ENCODE data around the gene WDR27.
"Not testable (repeated sequence)": the region's sequence is repeated elsewhere in the genome, so short reads cannot be mapped to it uniquely, and the experiment has no call there.

The WDR27 gene

DNA sequence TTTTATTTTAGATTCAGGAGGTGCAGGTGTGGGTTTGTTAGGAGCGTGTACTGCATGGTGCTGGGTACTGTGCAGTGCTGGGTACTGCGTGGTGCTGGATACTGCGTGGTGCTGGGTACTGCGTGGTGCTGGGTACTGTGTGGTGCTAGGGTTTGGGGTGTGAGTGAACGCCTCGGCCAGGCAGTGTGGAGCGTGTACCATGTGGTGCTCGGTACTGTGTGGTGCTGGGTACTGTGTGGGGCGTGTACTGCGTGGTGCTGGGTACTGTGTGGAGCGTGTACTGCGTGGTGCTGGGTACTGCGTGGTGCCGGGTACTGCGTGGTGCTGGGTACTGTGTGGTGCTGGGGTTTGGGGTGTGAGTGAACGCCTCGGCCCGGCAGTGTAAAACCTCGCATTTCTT lies 62.9 kb downstream of the WDR27 start:
- DNase-seq: no peak

- no peak for DNase-seq
Observed at GRCh38 chr6:169638388-169638787, 63.4 kb downstream of the WDR27 start.

DNA sequence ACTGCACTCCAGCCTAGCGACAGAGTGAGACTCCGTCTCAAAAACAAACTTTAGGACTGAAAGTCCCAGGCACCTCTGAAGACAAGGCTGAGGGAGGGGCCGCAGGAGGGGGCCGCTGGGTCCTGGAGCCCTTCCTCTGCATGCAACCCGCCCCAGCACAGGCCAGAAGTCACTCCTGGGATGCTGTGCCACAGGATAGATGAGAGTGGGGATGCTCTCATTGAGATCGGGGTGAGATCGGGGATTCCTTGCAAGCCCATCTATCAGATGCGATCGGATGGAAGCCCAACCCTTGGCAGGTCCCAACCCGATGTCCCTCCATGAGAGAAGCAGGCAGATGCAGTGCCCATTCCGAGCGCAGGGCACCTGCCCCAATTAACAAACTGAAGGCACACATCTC lies 66.5 kb downstream of the WDR27 start:
- DNase-seq: no peak

- no peak for DNase-seq
Observed at GRCh38 chr6:169632841-169633240, 69.0 kb downstream of the WDR27 start.

- DNase-seq: no peak
Observed at GRCh38 chr6:169629256-169629655, 72.6 kb downstream of the WDR27 start.

DNA sequence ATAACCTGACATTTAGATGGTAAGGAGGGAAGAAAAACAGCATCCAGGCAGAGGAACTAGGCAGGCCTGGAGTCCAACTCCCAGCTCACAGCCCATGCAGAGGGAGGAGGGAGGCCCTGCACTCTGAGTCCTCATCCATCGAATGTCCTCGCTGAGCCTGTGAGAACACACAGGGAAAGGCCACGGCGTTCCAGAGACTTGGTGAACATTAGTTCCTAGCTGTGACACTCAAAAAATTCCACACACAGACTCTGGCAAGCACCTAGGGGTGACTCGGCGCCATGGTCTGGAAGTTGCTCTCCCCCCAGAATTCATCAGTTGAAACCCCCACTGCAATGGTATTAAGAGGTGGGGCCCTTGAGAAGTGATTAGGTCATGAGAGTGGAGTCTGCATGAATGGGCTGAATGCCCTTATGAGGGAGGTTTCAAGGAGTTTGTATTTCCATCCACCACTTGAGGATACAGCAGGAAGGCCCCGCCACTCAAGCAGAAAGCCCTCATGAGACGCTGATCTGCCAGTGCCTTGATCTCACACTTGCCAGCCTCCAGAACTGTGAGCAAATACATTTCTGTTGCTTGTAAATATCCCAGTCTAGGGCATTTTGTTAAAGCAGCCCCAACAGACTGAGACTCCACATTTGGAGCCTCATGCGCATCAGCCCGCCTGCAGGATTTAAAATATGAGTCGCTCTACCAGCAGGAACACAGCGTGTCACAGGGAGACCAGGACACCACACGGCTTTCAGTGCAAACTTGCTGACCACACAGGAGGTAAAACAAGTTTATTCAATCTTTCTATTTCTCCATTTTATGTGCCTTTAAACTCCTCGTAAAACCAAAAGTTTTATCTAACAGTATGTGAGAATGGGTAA lies 73.9 kb downstream of the WDR27 start:
- DNase-seq: no peak

DNA sequence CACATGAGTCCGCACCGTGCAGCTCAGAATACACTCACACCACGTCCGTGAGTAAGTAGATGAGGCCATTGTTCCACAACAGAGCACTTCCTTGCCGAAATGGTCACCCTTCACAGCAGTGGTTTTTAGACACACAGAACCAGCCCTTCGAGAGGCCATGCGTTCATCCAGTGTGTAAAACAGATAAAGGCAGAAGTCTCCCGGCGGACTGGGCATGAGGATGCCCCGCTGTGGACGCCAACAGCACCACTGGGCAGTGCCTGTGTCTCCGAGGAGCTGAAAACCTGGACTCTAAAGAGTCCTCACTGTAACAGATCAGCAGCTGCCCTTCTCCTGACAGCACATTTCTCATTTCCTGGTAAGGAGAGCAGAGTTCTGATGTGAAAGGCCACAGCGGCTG lies 75.2 kb downstream of the WDR27 start:
- no peak for DNase-seq

DNA sequence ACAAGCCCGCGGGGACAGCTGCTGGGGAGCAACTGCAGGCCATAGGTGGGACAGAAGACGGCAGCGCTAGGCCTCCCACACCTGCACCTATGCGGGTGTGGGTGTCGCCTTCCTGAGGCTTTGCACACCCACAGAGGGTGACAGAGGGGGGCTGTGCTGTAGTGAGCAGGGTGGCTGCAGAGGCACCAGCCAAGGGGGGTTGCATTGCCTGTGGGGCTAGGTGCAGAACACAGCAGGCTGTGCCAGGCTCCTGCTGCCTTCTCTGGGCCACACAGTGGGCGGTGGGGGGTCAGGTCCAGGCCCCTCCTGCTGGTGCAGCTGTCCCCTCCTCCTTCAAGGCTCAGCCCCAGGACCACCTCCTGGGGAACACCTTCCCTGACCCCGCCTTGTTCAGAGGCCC lies 75.7 kb downstream of the WDR27 start:
- DNase-seq: no peak

DNA sequence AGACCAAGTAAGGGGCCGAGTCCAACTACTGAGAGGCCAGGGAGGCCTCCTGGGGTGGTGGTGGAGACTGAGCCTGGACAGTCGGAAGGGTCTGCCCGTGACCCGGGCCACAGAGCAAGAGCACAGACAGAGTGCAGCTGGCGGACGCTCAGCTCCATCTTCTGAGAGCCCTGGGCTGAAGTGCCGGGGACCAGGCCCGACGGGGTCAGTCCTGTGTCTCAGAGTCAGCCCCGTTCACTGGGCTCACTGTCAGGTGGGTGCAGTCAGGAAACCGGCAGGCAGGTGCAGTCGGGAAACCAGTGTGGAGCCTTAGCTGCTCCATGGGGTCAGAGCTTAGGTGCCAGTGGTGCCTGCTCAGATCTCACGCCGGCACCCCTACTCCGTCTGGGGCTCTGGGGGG lies 76.5 kb downstream of the WDR27 start:
- no peak for DNase-seq

GRCh38 chr6:169624785-169625184 lies 77.0 kb downstream of the WDR27 start:
- no peak for DNase-seq

- no peak for DNase-seq
Observed at GRCh38 chr6:169623975-169624374, 77.9 kb downstream of the WDR27 start.

GRCh38 chr6:169623343-169623742 lies 78.5 kb downstream of the WDR27 start:
- no peak for DNase-seq

- DNase-seq: no peak
Observed at GRCh38 chr6:169622618-169623017, 79.2 kb downstream of the WDR27 start.

- no peak for DNase-seq
Observed at GRCh38 chr6:169621311-169621710, 80.5 kb downstream of the WDR27 start.

DNA sequence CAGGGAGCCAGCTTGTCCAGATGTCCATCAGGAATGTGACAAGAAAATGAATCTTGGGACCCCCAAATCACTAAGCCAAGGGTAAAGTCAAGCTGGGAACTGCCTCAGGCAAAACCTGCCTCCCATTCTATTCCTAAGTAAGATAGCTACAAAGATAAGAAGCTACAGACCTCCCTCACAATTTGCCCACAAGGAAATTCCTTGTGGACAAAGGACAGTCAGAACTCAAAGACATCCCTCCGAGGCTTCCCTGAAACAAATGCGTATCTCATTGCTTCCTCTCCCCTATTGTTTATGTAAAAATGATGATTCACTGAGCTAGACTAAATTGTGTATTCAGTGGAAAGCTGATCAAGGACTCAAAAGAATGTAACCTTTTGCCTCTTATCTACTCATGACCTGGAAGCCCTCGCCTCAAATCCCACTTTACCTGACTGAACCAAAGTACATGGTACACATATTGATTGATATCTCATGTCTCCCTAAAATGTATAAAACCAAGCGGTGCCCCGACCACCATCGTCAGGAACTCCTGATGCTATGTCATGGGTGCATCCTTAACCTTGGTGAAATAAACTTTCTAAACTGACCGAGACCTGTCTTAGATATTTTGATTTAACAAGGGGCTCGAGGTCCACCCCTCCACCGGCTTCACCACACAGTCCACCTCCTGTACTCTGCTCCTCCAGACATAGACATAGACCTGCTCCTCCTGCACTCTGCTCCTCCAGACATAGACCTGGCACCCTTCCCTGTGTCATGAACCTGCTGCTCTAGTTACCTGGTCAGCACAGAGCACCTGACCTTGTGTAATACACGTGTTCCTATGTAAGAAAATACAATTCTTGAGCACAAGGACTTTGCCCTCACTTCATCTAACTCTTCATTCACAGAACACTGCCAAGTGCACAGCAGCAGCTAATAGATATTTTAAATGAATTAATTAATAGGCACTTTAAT lies 81.4 kb downstream of the WDR27 start:
- no peak for DNase-seq

GRCh38 chr6:169619650-169620049 lies 82.2 kb downstream of the WDR27 start:
- no peak for DNase-seq

DNA sequence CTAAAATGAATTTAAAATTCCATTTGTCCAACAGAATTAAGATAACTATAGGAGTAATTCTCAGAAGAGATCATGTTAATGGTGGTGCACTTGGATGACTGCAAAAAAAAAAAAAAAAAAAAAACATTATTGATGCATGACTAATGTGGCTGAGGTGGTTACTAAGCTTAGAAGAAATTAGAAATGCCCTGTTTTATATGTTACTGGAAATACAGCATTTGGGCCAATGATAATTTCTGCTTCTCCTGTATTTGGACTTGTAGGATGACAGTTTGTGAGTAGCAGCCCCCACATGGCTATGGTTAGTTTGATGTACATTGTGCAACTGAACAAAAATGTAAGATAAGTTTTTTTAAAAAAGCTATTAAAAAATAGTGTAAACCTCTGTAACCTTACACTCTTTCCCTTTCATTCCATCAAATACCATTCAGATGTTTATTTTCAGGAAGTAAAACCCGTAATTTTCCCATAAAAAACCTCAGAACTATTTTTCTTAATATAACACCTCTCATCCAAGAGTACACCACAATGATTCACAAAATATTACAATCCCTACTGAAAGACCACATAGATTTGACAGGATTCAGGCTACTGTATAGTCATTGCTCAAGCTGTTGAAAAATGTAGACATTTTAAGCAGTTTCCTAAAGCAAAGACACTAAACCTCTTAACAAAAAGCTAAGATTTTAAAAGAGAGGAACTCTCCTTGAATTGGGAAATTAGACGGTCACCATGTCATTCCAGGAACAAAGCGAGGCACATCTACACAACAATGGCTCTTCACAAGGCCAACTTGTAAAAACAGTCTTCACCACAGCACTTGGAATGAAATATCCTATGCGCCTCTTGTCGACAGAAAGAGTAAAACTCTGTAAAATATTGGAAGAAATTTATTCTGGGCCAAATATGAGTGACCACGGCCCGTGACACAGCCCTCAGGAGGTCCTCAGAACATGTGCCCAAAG lies 83.0 kb downstream of the WDR27 start:
- no peak for DNase-seq

GRCh38 chr6:169617562-169617961 lies 84.3 kb downstream of the WDR27 start:
- DNase-seq: no peak

- DNase-seq: not testable (repeated sequence)
Observed at GRCh38 chr6:169608609-169609008, 93.2 kb downstream of the WDR27 start.

DNA sequence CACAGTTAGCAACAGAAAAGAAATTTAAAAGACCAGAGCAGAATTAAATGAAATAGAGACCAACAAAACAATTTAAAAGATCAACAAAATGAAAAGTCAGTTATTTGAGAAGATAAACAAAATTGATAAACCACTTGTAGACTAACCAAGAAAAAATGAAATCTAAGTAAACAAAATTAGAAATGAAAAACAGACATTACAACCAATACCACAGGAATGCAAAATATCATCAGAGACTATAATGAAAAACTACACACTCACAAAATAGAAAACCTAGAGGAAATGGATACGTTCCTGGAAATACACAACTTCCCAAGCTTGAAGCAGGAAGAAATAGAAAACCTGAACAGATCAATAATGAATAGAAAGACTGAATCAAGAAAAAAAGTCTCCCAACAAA lies 97.8 kb downstream of the WDR27 start:
- DNase-seq: no peak

DNA sequence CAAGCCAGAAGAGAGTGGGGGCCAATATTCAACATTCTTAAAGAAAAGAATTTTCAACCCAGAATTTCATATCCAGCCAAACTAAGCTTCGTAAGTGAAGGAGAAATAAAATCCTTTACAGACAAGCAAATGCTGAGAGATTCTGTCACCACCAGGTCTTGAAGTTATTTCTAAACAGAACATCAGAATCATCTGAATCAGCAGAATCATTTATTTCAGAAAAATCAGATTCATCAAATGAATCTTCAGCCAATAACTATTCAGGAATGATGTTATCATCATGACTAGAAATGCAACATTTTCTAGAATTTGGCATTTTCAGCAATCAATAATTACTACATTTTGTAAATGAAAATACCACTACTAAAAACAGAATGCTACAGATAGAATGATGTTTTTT lies 100.7 kb downstream of the WDR27 start:
- DNase-seq: not testable (repeated sequence)

GRCh38 chr6:169592558-169592957 lies 109.3 kb downstream of the WDR27 start:
- DNase-seq: no peak

DNA sequence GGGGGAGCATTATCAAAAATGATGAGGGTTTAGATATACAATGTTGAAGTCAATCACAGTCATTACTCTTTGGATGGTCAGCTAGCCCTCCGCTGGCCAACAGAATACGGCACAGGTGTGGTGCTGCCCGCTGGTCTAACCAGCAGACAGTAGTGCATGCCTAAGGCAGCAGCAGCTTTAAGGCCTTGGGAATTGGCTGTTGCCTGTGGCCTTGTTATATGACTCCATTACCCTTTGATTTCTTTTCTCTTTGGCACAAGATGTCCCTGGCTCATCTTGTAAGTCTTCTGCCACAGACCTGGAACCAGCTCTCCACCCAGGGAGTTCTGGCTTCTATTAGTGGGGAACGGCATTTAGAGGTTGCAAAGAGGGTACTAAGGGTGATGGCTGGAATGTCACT lies 110.2 kb downstream of the WDR27 start:
- DNase-seq: no peak

Data from activated CD4-positive, alpha-beta T cell treated with anti-CD3 and anti-CD28 coated beads for 48 hours (primary cell).